Omental fat pad (tissue), 4 donors: ENCODE data around the gene CCDC182. TPM values are rescaled to one million over a fixed set of nuclear protein-coding genes. Genes with fewer than 3 reads are reported as not detected.

ENCODE experiments used
- ATAC-seq: fragments of 150-250 bp; one replicate; pipeline ENCODE4 v1.9.1; 2016; ENCODE audit warnings: mild to moderate bottlenecking, moderate library complexity; ENCODE audit not compliant: low FRiP score
- DNase-seq: peaks from one replicate; pipeline ENCODE4 v3.0.0-alpha.2; 2019; ENCODE audit warnings: low spot score
- total RNA-seq, 4 donors: library from RNA; depleted of rRNA; stranded (reverse); fragments of >200 nt; gene quantifications; one replicate each; pipeline ENCODE4 v1.1.0, GENCODE V29; 2016
- TF ChIP-seq, protein P1 (sequence below), 3 donors: fragments of 450-650 bp; IDR thresholded peaks; one replicate each; pipeline ENCODE4 v1.5.1; 2016 to 2017; ENCODE audit warnings: antibody characterized with exemption in 3 of 3, mild to moderate bottlenecking in 3 of 3, moderate library complexity in 2 of 3

The CCDC182 gene
- total RNA-seq, 4 donors from 2014 or later: not detected

DNA sequence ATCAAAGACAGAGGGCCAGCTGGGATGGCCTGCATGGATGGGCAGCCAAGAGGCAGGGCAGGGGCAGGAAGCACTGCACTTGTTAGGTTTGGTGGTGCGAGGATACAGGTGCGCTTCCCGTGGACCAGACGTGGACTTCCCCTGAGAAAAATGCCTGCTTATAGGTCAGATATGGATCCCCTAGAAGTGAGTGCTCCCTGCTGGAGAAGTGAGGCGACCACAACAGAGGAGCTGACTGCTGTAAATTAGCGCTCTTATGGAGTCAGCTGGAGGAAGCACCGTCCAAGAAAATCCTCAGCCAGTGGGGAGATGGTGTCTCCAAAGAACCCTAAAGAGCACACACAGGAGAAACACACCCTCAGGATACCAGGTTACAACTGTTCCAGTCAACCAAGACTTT, 27.7 kb upstream of the CCDC182 start:
- TF ChIP-seq, protein P1, sequence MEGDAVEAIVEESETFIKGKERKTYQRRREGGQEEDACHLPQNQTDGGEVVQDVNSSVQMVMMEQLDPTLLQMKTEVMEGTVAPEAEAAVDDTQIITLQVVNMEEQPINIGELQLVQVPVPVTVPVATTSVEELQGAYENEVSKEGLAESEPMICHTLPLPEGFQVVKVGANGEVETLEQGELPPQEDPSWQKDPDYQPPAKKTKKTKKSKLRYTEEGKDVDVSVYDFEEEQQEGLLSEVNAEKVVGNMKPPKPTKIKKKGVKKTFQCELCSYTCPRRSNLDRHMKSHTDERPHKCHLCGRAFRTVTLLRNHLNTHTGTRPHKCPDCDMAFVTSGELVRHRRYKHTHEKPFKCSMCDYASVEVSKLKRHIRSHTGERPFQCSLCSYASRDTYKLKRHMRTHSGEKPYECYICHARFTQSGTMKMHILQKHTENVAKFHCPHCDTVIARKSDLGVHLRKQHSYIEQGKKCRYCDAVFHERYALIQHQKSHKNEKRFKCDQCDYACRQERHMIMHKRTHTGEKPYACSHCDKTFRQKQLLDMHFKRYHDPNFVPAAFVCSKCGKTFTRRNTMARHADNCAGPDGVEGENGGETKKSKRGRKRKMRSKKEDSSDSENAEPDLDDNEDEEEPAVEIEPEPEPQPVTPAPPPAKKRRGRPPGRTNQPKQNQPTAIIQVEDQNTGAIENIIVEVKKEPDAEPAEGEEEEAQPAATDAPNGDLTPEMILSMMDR (IDR thresholded peaks at IDR 0.05): no peak
- DNase-seq (no peak), ATAC-seq (no peak)

DNA sequence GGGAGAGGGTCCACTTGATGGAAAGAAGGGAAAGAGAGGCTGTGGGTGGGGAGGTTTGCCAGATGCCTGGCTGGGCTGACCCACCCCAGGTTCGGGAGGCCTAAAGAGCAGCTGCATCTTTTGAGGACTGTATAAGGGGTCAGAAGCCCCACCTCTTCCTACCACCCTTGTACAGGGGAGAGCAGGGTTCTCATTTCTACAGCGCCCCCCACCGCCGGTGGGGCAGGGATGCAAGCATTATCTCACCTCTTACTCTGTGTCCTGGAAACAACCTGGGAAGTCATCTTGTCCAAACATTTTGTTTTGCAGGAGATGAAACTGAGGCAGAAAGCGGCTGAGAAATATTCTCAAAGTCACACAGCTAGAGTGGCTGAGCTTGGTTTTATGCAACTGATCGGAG, 22.5 kb upstream of the CCDC182 start:
- no peak for ATAC-seq
- TF ChIP-seq, protein P1 (IDR thresholded peaks at IDR 0.05): no peak
- no peak for DNase-seq

- ATAC-seq: no peak
- DNase-seq: no peak
- TF ChIP-seq, protein P1 (IDR thresholded peaks at IDR 0.05): no peak
Measured at GRCh38 chr17:57766318-57766943, 21.3 kb upstream of the CCDC182 start.

- ATAC-seq: no peak
- TF ChIP-seq, protein P1 (IDR thresholded peaks at IDR 0.05): no peak
- DNase-seq: no peak
Measured at GRCh38 chr17:57762452-57763395, 17.6 kb upstream of the CCDC182 start.

DNA sequence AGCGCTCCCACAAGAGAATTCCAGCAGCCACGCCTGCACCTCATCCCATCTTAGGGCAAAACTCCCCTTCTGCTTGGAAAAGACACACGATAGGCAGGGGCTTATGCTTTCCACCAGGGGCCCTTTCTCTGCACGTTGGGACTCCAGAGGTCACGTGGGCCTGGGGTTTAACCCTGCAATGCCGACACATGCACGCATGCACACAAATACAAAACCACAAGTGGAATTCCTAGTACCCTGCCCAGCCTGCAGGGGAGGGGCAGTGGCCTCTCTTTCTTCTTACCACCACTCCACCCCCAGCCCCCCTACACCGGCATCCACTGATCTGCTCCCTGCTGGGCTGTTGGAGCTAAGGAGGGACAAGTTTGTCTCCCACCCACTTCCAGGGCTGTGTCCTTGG, 16.8 kb upstream of the CCDC182 start:
- DNase-seq (no peak), ATAC-seq (no peak)
- TF ChIP-seq, protein P1 (IDR thresholded peaks at IDR 0.05): no peak

DNA sequence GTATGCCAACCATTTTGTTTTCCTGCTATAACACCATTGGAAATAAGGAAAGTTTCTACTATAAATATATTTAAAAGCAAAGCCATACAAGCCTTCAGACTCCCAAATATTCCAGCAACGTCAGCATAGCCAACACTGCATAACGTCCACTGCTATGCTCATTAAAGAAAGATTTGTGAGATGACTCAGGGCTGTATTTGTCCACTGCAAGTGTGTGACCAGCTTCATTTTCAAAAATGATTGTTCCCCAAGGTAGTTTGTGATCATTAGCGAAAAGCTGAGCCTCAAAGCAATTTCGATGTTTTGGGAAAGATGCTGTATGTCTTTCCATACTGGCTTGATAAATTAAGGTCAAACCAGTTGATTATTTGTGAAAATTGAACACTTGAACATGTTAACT, 14.9 kb upstream of the CCDC182 start:
- no peak for ATAC-seq
- TF ChIP-seq, protein P1 (IDR thresholded peaks at IDR 0.05): no peak
- DNase-seq: no peak
